ENCODE measurements around the gene PON3.

PON3 gene

GRCh38 chr7:95396136-95397032, at the start of gene PON3:
Gene PON3 (minus strand): TSS chr7:95396375. CDS start chr7:95396350, 25 bp downstream.
- DNase-seq (ENCODE audit: low read depth, low spot score), result no peak

- DNase-seq (ENCODE audit: low read depth, low spot score), result no peak
Measured at GRCh38 chr7:95444796-95445195, 48.6 kb upstream of the PON3 start.

DNA sequence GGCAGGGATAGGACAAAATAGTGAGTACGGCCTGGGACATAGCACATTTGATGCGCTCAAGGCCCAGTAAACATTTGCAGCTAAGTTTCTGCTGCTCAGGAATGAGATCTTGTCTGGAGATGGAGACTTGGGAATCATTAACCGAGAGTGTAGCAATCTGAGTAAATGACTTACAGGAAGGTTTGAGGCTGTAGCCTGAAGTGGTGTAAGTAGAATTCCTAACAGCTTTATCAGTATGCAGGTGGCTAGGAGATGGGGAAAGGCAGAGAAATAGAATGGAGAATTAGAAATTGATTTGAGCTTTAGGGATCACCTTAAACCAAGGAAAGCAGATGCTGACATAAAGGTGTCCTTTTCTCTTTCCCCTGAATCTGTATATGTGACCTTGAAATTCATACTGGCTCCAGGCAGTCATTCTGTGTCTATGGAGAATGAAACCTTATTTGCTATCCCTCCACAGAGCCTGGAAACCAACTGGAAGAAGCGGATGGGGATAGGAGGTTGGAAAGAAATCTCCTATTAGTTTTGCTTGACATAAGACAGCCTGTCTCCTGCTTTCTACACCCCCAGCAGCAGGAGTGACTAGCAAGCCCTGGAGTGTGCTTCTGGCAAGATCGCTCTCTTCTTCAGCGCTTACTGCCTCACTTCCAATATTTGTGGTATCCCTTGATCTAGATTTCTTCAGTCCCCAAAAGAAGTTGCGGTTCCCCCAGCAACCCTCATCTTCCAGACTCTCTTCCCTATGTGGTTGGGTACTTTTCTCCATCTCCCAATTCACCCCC, 45.1 kb upstream of the PON3 start:
- no peak for DNase-seq (ENCODE audit: low read depth, low spot score)

DNA sequence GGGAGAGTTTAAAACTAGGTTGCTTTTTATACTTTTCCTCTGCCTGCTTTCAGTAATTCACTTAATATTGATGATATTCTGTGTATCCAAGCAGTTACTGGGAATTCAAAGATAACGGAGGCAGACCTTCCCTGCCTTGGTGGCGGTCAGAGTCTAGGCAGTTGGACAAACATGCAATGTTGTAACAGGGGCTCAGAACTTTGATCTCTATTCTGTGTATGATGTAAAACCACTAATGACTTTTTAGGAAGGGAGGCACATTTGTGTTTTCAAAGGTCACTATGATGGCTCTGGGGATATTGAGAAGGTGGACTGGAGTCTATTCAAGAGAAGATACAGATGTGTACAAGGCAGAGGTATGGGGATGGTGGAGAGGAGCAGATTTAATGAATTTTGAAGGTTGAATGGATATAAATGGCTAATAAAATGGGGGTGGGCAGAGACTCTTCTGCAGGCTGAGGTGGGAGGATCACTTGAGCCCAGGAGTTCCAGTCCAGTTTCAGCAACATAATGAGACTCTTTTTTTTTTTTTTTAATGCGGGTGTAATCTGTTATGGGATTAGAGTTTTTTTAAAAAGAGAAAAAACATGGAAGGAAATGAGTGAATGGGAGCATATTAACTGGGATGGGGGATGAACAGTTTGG, 44.3 kb upstream of the PON3 start:
- DNase-seq (ENCODE audit: low read depth, low spot score), result no peak

DNA sequence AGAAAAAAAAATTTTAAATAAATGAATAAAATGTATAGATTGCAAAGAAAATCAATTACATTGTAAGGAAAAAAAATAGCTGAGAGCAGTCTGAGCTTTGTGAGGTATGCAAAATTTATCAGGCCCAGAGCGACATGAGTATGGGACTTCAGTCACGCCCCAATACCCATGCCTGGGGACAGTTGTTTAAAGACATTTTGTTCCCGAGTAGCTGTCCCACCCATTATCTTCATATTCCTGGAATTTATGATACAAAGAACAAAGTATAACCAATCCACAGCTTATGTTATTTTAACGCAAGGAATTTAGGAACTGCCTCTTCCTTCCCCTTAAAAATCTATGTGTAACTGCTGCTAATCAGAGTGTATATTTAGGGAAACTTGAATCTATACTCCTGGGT, 40.2 kb upstream of the PON3 start:
- DNase-seq (ENCODE audit: low read depth, low spot score), result no peak

DNA sequence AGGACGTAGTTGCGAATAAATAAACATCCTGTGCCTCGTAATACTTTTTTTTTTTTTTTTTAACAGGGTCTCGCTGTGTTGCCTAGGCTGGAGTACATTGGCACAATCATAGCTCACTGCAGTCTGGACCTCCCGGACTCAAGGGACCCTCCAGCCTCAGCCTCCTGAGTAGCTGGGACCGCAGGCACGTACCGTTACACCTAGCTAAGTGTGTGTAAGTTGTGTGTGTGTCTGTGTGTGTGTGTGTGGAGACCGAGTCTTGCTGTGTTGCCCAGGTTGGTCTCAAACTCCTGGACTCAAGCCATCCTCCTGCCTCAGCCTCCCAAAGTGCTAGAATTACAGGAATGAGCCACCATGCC, 39.2 kb upstream of the PON3 start:
- DNase-seq (ENCODE audit: low read depth, low spot score), result no peak

DNA sequence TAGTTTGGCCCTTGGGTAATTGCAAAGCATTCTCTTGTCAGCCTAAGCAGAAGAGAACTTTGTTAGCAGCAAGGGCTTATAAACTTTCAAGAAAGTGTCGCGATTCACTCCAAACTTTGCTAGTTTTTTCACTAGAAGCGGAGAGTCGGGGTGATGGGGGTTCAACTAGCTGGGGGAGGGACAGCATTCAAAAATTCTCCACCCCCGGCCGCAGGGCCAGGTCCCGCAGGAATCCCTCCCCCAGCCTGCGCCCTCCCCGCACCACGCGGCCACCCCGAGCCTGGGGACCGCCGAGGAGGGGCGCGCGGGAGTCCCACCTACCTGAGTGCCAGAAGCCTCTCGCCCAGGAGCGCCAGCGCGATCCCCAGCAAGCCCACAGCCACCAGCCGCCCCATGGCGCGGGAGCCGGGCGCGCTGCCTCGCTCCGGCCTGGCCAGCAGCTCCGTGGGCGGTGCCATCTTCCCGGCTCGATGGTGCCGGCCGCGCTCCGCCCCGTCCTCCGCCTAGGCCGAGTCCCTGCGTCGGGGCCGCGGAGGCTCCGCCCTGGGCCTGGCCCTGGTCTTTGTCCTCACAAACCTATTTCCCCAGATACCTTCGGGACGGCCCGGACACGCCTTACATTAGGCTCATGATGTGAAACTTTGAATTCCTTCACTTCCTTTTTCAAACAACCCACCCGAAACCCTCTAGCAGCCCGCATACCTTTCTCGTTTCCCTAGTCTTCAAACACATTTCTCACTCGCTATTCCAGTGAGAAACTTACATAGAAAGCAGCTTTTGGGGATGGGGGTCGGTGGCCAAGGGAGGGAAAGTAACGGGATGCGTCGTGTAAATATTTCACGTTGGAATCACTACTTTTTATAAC, 38.6 kb upstream of the PON3 start, which contains the start of gene PON2:
Gene PON2, minus strand, starts transcription at position 472 of the 865 bp plus-strand sequence. Its CDS starts 77 bp downstream, at position 395.
- peak; percentile 94 for DNase-seq (ENCODE audit: low read depth, low spot score)

DNA sequence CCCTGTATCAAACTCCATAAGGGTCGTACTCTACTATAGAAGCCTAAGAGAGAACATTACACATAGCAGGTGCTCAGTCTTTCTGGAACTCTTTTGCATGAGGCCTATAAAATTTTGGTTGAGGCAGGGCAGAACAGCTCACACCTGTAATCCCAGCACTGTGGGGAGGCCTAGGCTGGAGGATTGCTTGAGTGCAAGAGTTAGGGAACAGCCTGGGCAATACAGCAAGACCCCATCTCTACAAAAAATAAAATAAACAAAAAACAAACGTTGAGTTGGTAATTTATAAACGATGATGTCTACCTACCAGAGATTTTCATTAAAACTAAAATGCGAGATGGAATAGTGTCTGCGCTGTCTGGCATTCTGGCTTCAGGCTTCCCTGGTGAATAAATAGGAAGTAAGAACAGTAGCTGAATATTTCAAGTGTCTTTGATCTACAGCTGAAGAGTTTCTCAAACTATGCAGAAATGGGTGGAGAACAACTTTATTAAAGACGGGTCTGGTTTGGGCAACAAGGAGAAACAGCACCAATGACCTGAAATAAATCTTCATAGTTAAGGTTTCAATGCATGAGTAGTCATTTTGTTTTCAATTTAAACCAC, 37.9 kb upstream of the PON3 start:
- no peak for DNase-seq (ENCODE audit: low read depth, low spot score)

- DNase-seq (ENCODE audit: low read depth, low spot score), result no peak
Measured at GRCh38 chr7:95433129-95433528, 37.0 kb upstream of the PON3 start.

DNA sequence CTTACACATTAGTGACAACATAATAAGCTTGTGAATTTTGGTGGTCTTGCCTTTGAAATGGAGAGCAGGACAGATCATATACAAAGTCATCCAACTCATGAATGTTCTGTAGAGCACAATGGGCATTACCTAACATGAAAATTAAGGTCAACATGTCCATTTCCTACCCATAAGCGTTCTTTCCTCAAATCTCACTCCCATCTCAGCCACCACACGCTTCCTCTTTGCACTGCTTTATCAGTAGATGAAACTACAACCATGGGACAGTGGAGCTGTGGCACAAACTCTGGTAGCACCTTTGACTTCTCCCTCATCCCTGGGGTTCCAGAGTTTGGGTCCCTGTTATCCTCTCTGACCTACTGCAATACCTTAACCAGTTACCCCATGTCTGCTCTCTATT, 36.4 kb upstream of the PON3 start:
- DNase-seq (ENCODE audit: low read depth, low spot score), result no peak

GRCh38 chr7:95430864-95431263, 34.7 kb upstream of the PON3 start:
- DNase-seq (ENCODE audit: low read depth, low spot score), result peak; percentile 43

DNA sequence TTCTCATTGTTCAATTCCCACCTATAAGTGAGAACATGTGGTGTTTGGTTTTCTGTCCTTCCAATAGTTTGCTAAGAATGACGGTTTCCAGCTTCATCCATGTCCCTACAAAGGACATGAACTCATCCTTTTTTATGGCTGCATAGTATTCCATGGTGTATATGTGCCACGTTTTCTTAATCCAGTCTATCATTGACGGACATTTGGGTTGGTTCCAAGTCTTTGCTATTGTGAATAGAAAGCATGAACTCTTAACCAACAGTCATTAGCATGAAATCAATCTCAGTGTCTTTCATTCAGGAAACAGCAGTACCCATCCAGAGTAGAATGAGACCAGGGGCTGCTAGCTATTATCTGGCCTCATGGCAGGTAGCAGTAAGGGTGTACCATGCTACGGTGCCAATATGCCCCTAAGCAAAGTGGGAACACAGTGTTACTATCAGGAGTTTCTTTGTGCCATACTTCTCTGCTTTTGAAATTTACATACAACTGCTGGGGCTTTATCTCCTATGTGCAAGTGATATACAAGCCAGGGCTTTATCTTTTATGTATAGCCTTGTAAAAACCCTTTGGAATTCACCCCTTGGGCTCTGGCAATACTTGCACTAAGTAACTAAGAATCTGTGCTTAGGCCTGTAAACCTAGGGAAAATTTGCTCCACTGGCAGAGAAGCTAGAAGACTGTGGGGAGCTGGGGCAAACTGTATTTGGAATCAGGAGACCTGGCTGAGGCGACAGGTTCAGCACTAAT, 33.2 kb upstream of the PON3 start:
- no peak for DNase-seq (ENCODE audit: low read depth, low spot score)

GRCh38 chr7:95427914-95428516, 31.8 kb upstream of the PON3 start:
- DNase-seq (ENCODE audit: low read depth, low spot score), result no peak

DNA sequence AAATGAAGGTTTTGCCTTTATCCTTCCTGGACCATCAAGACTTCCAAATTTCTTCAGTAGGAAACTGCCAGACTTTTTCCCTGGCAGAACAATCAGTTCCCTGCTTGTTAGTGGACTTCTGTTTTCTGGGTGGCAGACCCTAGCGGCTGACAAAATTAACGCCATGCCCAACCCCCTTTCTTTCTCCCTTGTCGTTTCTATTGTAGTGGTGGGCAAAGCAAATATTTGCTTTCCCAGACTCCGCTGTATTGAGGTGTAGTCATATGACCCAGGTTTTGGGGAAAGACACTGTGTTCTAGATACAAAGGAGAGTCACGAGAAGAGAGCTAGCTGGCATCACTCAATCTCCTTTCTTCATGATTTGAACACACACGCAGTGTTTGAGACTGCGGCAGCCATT, 31.0 kb upstream of the PON3 start:
- DNase-seq (ENCODE audit: low read depth, low spot score), result no peak

DNA sequence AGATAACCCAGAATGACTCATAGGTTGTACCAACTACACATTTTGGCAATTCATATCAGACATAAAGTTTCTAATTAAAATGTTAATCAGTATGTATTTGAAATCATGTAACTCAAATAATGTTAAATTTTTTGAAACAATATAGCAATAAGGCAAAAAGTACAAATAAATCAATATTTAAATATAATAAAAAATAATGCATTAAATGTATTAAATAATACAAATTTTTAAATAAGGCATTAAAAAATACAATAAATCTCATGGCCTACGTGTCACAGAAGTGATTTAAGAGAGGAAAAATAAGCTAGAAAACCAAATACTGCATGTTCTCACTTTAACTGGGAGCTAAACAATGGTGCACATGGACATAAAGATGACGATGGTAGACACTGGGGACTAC, 29.5 kb upstream of the PON3 start:
- DNase-seq (ENCODE audit: low read depth, low spot score), result no peak

- DNase-seq (ENCODE audit: low read depth, low spot score), result no peak
Measured at GRCh38 chr7:95424716-95425115, 28.5 kb upstream of the PON3 start.

GRCh38 chr7:95421847-95422444, 25.8 kb upstream of the PON3 start:
- peak; percentile 36 for DNase-seq (ENCODE audit: low read depth, low spot score)

DNA sequence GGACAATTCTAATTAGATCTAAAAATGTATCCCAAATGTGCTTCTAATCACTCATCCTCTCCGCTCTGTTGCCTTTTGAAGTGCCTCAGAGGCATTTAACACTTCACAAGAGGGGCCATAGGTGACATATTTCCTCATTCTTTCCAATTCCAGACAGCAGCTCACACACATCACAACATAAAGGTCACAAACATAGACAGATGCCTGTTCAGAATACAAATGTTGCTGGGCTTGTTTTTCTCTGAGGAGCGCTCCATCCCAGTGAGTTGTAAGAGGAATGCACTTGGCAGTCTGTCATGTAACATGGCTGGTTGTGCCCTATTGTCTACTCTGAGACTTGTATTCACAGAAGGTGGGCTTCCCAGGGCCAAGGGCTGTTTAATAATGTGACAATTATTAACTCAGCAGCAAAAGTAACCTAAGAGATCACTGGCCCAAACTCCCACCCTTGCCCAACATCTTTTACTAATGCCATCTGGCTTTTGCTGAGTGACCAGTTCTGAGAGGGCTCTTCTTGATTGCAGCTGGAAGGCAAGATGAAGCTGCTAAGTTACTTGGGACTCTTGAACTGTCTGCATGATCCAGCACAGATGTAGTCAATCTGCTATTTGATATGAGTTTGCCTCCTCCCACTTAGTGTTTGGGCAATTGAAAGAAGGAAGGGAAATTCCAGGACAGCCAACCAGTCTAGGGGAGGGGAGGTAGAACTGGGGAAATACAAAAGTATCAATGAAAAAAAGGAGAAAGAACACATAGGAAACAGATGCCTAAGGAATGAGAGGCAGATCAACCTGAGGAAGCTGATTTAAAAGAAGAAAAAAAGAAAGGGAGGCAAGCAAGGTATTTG, 25.0 kb upstream of the PON3 start:
- peak; percentile 82 for DNase-seq (ENCODE audit: low read depth, low spot score)
